Ishikawa (cell line): ENCODE results near the gene PCCA.

ENCODE experiments used
- CEBPB ChIP-seq: IDR thresholded peaks from 2 replicates; pipeline ENCODE4 v1.6.1; 2012
- CREB1 ChIP-seq: IDR thresholded peaks from 2 replicates; pipeline ENCODE4 v1.6.1; 2012; ENCODE audit warnings: low read depth
- EGR1 ChIP-seq: IDR thresholded peaks from 2 replicates; pipeline ENCODE4 v1.6.1; 2012
- EP300 ChIP-seq: IDR thresholded peaks from 2 replicates; pipeline ENCODE4 v1.6.1; 2012; ENCODE audit warnings: borderline replicate concordance
- FOXM1 ChIP-seq: IDR thresholded peaks from 2 replicates; pipeline ENCODE4 v1.6.1; 2012; ENCODE audit warnings: low read depth, borderline replicate concordance
- MAX ChIP-seq: IDR thresholded peaks from 2 replicates; pipeline ENCODE4 v1.6.1; 2012
- NFIC ChIP-seq: IDR thresholded peaks from 2 replicates; pipeline ENCODE4 v1.6.1; 2012
- RAD21 ChIP-seq: IDR thresholded peaks from 2 replicates; pipeline ENCODE4 v1.6.1; 2012; ENCODE audit warnings: low read depth
- REST ChIP-seq: IDR thresholded peaks from 2 replicates; pipeline ENCODE4 v1.6.1; 2012; ENCODE audit warnings: low read depth, mild to moderate bottlenecking
- TAF1 ChIP-seq: IDR thresholded peaks from 2 replicates; pipeline ENCODE4 v1.6.1; 2012; ENCODE audit warnings: low read depth, mild to moderate bottlenecking
- TCF12 ChIP-seq: IDR thresholded peaks from 2 replicates; pipeline ENCODE4 v1.6.1; 2012; ENCODE audit warnings: low read depth
- TEAD4 ChIP-seq: IDR thresholded peaks from 2 replicates; pipeline ENCODE4 v1.6.1; 2012
- USF1 ChIP-seq: IDR thresholded peaks from 2 replicates; pipeline ENCODE4 v1.6.1; 2012
- YY1 ChIP-seq: IDR thresholded peaks from 2 replicates; pipeline ENCODE4 v1.6.1; 2012; ENCODE audit warnings: low read depth
- ZBTB7A ChIP-seq: IDR thresholded peaks from 2 replicates; pipeline ENCODE4 v1.6.1; 2012; ENCODE audit warnings: low read depth

The PCCA gene

GRCh38 chr13:100179276-100179675 is 90.4 kb downstream of the PCCA start:
- no peak for TF ChIP-seq EP300
- no peak for TF ChIP-seq YY1
- no peak for TF ChIP-seq TAF1
- TF ChIP-seq TCF12, result no peak
- TF ChIP-seq FOXM1, result no peak
- TF ChIP-seq CEBPB, result no peak
- TF ChIP-seq TEAD4, result no peak
- no peak for TF ChIP-seq NFIC
- TF ChIP-seq CREB1, result no peak
- TF ChIP-seq REST, result no peak
- no peak for TF ChIP-seq MAX
- no peak for TF ChIP-seq EGR1
- TF ChIP-seq ZBTB7A, result no peak
- TF ChIP-seq RAD21, result no peak
- TF ChIP-seq USF1, result no peak

GRCh38 chr13:100182900-100183490 is 94.1 kb downstream of the PCCA start:
- TF ChIP-seq USF1 (no peak), TCF12 (no peak), NFIC (no peak), FOXM1 (no peak), CREB1 (no peak), ZBTB7A (no peak), CEBPB (no peak)

GRCh38 chr13:100184095-100184494 is 95.2 kb downstream of the PCCA start:
- TF ChIP-seq TAF1 (no peak), ZBTB7A (no peak), RAD21 (no peak), REST (peak; percentile 59; the same call in 1 of the 2 replicates), TCF12 (no peak), EP300 (no peak), CREB1 (no peak)

- TF ChIP-seq TCF12 (no peak), FOXM1 (no peak), MAX (no peak), TAF1 (no peak), CREB1 (no peak), RAD21 (no peak), USF1 (no peak), CEBPB (no peak)
These were observed 106.7 kb downstream of the PCCA start for GRCh38 chr13:100195568-100195967.

- TF ChIP-seq RAD21, result no peak
- no peak for TF ChIP-seq TCF12
- no peak for TF ChIP-seq TAF1
- TF ChIP-seq USF1, result no peak
- no peak for TF ChIP-seq EP300
These were observed 107.5 kb downstream of the PCCA start for GRCh38 chr13:100196375-100196774.

- TF ChIP-seq RAD21, result no peak
- no peak for TF ChIP-seq EGR1
- no peak for TF ChIP-seq TCF12
These were observed 108.2 kb downstream of the PCCA start for GRCh38 chr13:100197116-100197515.
